Embryonic facial prominence (tissue), 1 donor: ENCODE measurements around the gene RNASE7.

Experiments used
- DNase-seq: peaks from one replicate; pipeline ENCODE4 v3.0.0-alpha.2; 2016; ENCODE audit errors: extremely low spot score

Gene RNASE7

DNA sequence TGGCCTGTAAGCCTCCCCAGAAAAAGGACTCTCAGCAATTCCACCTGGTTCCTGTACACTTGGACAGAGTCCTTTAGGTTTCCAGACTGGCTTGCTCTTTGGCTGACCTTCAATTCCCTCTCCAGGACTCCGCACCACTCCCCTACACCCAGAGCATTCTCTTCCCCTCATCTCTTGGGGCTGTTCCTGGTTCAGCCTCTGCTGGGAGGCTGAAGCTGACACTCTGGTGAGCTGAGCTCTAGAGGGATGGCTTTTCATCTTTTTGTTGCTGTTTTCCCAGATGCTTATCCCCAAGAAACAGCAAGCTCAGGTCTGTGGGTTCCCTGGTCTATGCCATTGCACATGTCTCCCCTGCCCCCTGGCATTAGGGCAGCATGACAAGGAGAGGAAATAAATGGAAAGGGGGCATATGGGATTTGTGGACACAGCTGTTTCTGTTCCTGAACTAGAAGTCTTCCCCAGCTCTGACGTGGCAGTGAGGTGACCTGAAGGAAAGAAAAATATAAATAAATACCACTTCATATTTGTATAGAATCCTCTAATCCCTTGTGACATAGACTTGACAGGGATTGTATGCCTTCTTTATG is 1.3 kb downstream of the RNASE7 start:
- DNase-seq, result no peak

DNA sequence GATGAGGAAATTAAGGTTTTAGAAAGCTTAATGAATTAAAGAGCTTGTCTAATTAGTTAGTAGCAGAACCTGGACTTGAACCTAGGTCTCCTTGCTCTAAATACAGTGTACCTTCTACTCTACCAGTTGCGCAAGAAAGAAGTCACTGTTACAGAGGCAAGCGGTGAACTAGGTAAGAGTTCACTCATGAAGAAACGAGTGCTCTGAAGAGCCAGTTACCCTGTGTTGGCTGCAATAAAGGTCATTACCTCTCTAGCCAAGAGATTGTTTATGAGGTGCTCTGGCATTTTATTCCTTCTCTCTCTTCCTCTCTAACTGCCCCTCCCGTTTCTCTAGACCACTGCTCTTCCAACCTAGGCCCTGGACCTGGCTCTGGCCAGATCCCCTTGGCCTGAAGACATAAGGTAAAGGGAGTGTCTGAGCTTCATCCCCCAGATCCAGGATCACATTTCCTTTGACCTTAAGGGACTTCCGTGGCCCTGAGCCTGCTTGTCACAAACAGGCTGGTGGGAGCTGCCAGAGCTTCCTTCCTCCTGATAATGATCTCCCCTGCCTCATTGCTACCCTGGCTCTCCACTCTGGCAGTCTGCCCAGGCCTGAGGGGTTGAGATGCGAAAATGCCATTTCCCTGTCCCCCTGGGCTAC is 1.9 kb downstream of the RNASE7 start:
- DNase-seq, result no peak

DNA sequence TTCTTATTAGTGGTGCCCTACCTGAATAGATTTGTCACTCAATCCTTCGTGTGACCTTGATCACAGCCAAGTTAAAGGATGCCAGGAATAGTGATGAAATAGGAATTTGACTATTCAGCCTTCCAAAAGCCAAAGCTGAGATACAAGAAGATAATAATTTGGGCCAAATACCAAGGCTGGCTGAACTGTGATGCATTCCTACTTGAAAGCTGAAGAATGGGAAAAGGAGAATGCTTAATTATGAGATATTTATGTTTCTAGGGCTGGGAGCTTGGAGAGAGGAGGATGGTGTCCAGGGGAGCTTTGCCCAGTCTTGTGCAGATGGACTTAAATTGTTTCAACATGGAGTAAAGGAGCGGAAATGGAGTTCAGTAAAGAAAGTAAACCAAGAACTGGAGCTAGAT is 5.2 kb downstream of the RNASE7 start:
- DNase-seq, result no peak

GRCh38 chr14:21048638-21049037 is 6.5 kb downstream of the RNASE7 start:
- no peak for DNase-seq

- DNase-seq, result no peak
Observed at GRCh38 chr14:21049271-21049673, 7.1 kb downstream of the RNASE7 start.

DNA sequence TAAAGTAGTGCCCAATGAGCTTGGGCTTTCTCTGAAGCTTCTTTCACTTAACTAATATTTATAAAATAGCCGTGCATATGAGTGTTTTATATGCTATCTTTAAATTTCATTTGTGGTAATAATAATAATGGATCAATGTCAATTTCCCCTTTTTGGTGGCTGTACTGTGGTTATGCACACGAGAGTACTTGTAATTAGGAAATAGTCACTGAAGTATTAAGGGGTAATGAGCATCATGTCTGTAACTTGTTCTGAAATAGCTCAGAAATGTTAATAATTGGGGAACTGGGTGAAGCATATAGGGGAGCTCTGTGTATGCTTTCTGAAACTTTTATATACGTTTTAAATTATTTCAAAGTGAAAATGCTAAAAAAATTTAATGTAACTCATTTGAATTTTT is 8.4 kb downstream of the RNASE7 start:
- no peak for DNase-seq

- no peak for DNase-seq
Observed at GRCh38 chr14:21053184-21054122, 11.3 kb downstream of the RNASE7 start.

GRCh38 chr14:21054123-21054767 is 12.1 kb downstream of the RNASE7 start:
- DNase-seq, result no peak

DNA sequence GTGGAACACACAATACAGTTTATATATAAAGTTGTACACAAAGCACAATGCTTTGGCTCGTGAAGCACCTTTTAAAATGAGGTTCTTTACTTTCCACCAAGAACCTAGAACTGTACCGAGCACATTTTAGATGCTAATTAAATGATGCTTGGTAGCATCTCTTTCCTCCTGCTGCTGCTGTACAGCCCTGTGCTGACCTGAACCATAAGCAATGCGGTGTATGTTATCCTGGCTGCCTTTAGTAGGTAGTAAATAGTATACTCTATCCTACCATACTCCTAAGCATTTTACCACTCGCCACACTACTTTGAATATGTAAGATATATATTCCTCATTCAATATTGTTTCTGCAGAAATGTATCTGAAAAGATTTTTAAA is 12.6 kb downstream of the RNASE7 start:
- no peak for DNase-seq

GRCh38 chr14:21055432-21056117 is 13.4 kb downstream of the RNASE7 start:
- DNase-seq, result no peak

- no peak for DNase-seq
Observed at GRCh38 chr14:21056520-21057163, 14.5 kb downstream of the RNASE7 start.

GRCh38 chr14:21057803-21058675 is 15.9 kb downstream of the RNASE7 start, which contains the start of gene RNASE8:
TSS of gene RNASE8 (plus strand) at chr14:21057822. CDS start at chr14:21057893, 71 bp downstream.
- DNase-seq, result no peak

DNA sequence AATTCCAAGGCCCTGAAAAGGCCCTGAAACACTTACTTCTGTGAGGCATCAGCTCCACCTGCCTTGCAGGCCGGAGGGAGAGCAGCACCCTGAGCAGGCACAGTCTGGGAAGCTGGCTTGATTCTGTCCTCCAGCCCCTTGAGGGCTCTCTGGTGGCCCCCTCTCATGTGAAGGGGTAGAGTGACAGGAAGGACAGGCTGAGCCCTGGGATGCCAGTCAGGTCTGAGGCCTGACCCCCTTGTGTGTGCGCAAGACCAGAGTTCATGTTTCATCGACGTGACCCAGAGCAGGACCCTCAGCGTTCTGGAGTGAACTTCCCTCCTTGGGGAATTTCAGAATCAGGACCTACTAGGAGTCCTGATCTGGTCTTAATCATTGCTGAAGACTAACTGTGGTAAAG is 16.7 kb downstream of the RNASE7 start:
- DNase-seq, result no peak

DNA sequence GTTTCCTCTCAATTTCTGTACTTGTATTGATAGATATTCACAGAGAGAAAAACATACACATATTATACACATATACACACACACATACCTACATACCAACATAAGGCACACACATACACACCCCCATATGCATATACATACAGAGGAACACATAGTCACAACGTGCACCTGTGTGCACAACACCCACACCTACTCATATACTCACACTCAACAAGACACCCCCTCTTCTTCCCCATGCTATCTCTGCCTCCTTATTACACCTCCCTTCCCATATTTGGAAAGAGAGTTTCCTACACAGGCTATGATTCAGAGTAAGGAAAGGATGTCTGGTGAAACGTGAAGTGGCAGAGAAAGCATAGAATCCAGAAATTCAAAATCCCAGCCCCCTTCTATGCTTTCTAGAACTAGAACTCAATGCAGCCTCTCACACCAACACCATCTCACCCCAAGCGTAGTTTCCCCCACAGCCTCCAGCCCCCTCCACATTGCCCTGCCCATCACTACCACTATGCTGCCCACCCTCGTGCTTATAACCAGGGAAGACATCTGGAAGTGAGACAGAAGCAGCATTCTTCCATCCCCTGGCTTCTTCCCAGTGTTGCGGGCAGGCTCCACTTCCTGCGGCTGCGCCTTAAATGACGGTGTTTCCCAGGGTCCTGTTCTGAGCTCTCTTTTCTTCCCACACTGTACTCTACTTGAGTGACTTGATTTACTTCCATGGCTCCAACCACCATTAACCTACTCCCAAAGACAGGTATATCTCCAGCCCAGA is 17.9 kb downstream of the RNASE7 start:
- DNase-seq, result no peak

DNA sequence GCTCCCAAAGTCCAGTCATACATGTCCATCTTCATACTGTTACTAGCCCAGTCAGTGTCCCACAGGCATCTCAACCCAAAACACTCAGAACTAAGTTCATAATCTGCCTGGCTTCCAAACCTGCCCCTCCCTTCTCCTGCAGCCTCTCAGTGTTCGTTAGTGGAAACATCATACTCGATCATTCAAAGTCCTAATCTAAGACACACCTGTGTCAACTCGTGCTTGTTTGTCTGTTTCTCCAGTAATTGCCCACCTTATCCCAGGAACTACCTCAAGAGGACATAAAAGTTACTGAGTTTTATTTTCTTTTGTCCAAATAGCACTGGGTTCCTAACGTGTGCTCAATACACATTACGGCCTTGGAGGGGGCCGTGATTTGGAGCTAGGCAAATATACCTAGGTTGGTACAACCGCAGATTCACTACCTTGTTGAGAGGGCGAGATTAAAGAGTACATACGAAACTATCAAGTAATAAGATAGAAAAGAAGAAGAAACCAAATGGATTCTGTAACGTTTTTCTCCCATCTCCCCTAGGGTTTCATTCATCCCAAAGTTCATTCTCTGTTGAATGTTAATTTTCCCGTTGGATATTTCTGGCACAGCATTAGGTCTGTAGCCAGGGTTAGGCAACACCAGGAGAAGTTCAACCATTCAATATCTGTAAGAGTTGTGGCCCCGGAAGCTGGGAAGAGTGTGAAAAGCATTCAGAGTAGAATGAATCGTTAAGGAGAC is 18.6 kb downstream of the RNASE7 start:
- no peak for DNase-seq

DNA sequence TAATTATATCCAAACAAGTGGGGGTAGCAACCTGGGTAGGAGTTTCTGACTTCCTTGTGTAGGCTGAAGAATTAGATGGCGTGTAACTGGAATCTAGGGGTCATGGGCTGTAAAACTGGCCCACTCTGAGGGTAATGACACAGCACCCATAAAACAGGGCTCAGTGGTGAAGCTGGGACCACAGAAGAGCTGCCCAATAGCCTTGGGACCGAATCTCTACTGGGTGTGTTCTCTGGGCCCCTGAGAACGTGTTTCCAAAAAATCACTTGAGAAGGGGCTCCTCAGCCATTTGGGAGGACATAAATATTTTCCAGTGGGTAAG is 19.1 kb downstream of the RNASE7 start:
- no peak for DNase-seq

DNA sequence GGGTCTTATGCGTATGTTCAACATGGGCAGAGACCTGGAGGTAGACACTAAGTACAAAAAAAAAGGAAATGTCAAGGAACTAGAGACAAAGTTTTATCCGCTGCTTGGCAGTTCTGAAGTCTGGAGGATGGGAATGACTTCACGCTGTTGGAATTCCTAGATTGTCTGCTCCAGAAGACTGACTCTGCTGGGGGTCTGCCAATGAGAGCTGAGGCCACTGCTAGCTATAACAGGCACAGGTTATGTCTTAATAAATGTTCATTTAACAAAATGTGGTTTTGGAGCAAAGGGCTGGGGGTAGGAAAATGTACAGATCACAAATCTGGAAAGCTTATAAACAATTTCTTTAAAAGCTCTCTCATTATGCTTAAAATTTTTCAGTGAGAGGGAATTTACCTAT is 21.3 kb downstream of the RNASE7 start:
- no peak for DNase-seq

GRCh38 chr14:21066882-21067502 is 24.8 kb downstream of the RNASE7 start:
- DNase-seq, result no peak
